Fibroblast of upper back skin (primary cell): ENCODE measurements around the gene RAB28.

Source experiments
- DNase-seq: peaks from one replicate; pipeline ENCODE4 v3.0.0-alpha.2; 2013

RAB28 gene

DNA sequence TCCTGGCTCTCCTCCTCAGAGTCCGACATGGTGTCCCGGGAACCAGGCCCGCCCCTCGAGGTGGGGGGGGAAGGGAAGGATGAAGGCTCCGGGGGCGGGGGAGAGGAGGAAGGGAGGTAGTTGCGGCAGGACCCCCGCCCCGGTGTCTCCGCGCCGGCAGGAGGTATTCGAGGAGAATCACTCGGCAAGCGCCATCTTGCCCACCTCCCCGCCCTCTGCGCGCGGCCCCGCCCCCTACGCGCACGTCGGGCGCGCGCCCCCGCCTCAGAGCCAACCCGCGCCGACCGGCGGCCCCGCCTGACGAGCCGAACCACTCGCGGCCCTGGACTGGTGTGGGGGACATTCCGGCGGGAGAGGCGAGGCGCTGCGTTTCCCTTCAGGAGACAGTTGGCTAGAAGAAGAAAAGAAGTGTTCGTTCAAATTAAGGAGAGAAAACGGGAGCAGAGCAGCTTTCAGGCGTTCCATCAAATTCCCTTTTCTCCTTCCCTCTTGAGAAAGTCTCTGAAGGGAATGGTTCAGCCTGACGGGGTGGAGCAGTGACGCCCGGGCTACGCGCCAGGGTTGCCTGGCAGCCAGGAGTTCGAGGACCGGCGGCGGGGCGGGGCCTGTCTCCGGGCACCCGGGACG is at the start of gene RAB28:
TSS of gene RAB28 (minus strand) at position 219 of the 627 bp plus-strand sequence.
- peak; percentile 93 for DNase-seq

DNA sequence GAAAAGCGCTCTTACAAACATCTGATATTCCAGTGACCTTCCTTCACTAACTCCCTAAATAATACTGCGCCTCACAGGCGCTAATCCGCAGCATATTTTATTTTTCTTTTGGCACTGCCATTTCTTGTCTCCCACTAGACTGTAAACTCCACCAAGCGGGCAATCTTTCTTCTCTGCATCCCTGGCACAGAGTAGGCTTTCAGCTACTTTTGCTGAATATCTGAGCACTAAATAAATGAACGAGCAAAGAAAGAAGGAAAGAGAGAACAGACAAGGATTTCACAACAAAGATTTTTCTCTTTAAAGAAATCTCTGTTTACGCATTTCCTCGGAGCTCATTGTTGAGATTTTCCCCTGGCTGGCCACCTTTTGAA is 47.5 kb upstream of the RAB28 start:
- DNase-seq = no peak

DNA sequence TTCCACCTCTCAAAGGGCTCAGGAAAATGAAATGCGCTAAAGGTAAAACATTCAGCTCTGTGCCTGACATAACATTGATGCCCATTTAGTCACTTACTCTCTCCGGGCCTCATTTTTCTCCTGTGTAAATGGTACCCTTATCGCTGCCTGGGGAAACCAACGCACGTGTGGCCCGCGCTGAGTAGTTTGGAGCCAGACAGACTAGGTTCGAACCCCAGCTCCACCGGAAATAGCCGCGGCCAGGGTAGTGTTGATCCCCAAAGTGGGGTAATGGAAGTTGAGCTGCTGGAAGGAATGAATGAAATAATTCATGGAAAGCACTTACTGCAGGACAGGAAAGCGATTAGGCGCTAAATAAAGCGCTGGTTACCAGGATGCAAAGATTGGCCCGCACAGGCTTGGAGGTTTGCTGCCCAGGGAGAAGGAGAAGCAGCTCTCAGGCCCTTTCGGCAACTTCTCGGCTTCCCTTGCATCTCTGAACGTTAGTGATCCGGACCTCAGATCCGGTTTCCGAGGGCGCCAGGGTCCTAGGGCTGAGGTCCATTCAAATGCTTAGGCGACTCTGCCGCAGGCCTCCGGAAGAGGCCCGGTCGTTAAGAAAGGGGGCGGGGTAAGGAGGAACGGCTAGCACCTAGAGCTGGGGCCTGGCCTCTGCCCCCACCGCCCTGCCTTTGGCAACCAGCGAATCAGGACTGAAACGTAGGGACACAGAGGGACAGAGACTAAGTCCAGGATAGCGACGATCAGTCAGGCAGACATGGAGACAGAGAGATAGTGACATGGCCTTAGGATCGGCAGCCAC is 46.9 kb upstream of the RAB28 start:
- DNase-seq = no peak

DNA sequence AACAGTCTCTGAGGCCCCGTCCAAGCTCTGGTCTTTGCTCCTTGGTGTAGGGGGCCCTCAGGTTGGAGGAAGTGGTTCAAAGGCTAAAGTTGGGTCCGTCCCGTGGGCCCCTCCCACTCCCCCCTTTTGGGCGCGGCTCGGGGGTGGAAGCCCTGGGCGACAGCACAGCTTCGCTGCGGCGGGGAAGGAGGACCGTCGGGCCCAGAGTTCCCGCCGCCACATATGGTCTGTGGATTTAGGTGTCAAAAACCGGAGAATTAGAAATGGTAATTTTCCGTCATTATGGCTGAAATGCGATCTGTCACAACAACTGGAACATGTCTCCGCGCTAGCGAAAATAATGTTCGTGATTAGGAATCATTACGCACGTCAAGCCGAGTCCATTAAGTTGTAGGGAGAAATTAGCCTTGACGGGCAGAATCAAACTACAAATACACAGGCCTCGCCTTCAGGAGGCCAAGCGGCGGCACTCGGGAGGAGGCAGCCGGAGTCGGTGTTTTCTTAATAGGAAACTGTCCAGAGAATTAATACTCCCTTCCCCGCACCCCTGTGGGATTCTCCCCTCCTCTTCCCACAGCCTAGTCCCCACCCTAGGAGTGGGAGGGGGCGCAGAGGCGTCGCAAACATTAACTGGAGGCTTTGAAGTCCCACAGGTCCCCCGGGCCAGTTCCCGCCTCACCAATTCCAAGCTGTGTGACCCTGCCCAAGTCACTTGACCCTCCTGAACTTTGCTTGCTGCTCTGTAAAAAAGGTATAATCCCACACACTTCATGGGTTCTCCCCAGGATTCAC is 45.2 kb upstream of the RAB28 start:
- no peak for DNase-seq

DNA sequence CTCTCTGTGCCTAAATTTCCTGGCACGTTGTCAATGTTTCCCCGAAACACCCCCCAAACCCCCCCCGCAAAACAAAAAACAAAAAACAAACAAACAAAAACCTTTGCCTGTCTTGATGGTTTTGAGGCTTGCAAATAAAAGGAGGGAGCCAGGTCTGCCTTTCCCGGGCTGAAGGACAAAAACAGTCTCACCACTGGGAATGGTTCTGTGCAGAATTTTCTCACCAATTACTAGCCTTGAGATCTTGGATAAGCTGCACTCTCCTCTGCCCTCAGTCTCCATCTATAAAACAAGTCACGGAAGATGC is 44.6 kb upstream of the RAB28 start:
- DNase-seq = no peak

DNA sequence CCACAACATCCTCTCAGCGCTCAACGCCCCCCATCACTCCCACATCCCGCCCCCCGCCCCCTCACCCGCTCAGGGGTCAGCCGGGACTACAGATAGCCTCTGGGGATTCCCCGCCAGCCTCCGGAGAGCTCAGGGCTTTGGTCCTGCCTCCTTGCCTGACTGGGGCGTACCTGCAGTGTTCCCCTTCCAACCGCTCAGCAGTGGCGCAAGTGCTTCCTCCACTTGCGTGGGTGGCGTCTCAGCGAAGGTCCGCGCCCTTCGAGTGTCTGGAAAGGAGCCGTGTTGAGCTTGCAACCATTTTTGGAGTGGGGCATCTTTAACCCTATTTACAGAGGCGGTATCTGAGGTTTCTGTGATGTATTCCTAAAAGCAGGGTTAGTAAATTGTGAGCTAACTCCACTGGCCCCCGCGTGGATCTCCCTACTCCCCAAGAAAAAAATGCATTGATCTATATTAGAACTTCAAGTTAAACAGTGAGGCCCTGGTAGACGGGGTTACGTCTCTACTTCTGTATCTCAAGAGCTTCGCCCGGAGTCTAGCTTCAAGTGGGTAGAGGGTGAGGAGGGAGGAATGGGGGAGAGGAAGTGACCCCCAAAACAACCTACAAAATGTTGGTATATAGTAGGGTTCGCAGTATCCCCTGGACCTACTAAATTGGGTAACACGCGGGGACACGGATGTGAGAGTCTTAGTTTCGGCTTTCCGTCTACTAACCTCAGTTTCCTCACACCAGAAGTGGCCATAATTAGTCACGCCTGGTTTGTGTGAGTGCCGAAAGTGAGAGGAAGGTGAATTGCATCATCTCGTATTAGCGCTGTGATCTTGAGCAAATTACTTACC is 44.1 kb upstream of the RAB28 start:
- DNase-seq = no peak

DNA sequence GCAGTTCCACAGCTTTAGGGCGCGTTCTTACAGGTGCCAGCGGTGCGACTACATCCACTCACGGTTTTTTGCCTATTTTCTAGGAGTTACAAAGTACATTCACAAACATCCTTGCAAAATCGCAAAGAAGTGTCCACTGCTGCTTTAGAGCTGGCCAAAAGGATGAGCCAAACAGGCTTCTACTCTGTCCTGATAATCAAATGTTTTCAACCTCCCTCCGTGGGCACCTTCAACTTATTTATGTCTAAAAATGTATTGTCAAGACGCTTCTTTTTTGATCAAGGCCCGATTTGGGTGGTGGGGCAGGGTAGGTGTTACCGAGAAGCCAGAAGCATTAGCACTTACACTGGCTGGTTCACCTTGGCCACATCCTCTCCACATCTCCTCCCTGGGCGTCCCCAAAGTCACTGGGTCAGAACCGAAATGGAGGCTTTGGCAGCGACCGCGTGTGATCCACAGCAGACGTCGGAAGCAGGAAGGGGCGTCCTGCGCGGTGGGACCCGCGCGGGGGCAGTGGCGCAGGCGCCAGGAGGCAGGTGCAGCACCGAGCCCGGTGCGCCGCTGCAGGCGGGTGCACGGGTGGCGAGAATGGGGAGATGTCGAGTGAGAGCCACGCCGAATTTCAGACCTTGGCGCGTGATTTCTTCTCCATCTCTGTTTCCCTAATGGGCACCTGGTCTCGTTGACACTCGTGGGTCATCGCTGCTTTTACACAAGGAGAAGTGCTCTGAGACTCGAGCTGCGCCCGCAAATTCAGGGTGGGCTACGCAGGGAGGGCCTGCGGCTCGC is 43.2 kb upstream of the RAB28 start:
- no peak for DNase-seq

DNA sequence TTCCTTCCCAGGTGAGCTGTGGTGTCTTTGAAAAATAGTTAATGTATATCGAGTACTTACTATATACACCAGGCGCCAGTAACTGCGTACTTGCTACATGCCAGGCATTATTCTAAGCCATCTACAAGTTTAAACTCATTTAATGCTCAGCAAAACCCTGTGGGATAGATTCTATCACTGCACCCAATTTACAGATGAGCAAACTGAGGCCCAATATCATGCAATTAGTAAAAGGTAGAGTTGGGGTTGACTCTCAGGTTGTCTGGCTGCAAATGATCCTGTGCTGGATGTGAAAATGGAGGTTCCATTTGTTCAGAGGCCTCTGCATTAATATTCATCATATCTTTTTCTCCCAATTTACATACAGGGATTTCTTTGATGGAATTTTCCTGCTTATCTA is 42.5 kb upstream of the RAB28 start:
- DNase-seq = no peak

DNA sequence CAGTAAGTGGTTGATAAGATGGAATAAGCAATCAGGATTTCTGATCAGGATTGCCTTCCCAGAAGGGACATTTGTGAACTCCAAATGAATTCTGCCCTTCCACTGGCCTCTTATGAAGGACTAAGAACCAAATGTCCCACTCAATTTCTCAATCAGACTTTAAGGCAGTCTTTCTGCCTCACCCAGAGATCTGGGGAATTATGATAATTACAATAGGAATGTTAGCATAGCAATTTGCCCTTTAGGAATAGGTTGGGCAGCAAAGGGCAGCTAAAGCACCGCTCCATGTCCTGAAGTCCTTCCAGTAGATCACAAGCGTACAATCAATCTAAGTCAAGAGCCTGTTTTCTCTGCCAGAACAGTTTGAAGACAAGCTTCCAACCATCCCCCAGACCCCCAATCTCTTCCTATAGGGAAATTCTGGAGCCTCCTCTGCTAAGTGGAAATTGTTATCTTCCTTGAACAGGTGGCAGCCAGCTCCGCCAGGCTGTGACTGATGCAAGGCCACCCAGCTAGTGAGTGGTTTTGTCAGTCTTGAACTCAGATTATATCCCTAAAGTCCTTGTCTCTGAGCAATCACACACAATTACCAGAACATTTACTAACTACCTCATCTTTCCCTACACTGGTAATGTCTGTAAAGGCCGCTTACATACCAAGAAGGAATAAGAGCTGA is 41.6 kb upstream of the RAB28 start:
- DNase-seq = no peak

DNA sequence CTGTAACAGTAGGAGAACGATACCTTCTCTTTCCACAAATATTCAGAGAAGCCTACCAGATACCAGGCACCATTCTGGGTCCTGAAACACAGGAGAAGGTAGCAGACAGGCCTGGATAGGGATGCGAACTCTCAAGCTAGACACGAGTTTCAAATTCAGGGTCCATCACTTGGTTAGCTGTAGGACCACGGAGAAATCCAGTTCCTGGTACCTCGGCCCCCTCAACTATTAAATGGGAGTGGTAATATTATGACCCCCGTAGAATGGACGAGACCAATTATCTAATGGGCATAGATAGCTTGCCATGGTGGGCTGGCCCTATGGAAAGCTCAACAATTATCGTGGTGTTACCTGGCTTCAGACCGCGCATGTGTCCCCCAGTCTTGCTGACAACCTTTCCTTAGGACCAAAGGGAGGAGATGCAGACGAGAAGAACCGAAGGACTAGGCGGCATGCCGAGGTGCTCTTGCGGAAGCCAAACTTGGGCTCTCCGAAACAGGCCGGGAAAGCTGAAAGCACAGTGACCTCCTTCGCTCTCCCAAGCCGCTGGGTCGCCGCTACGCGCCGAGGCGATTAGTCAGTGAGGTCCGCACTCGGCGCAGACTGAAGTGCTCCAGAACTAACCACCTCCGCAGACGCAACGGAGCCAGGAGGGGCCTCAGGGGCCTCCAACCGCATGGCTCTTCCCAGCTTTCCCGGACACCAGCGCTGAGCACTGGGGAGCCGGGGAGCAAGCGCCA is 40.5 kb upstream of the RAB28 start:
- DNase-seq = peak; percentile 53

DNA sequence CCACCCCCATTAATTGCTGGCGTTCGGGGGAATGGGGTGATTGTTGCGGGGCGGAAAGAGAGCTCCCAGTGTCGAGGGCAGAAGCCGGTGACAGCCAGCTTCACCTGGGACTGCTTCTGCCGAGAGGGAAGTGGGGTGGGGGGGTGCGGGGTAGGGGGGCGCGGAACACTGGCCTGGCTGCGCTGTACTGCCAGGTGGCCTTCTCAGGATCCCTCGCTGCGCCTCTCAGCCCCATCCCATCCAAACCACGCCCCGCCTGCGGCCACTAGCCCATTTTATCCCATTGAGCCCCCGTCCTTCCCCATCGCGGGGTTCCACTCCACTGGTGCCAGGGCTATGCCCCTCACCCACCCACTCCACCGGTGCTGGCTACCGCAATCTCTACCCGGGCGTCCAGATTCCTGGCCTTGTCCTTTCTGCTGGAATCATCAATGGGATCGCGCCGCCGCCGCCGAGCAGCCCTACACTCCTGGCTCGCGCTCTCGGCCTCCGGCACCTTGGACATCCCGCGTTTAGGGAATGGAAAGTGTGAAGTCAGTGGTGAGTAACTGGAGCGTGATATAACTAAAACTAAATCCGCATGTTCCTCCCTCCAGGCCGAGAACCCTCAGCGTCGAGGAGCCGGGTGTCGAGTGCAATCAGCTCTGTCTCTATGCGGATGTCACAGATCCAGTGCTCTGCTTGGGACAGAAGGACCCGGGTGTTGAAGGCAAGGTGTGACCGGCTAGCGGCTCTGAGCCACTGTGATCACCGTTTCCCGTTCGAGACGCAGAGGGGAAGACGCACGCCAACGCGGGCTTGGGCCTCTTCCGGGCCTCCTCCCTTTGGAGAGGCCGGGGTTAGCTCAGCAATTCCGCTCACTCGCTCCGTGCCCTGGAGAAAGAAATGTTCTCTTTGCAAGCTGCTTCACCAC is 39.7 kb upstream of the RAB28 start:
- no peak for DNase-seq

DNA sequence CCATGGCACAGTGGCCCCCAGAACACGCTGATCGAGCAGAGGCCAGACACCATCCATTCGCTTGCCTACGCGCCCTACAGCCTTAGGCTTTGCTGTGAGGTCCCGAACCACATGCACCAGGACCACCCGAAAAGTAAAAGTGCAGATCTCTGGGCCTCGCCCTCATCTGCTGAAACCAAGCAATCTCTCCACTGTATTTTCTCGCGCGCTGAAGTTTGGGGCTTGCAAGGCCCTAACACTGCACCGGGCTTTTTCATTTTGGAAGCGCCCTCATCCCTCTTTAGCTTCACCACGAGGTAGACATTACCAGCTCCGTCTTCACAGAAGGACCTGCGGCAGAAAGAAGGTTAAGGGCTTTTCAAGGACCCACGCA is 39.0 kb upstream of the RAB28 start:
- DNase-seq = no peak

DNA sequence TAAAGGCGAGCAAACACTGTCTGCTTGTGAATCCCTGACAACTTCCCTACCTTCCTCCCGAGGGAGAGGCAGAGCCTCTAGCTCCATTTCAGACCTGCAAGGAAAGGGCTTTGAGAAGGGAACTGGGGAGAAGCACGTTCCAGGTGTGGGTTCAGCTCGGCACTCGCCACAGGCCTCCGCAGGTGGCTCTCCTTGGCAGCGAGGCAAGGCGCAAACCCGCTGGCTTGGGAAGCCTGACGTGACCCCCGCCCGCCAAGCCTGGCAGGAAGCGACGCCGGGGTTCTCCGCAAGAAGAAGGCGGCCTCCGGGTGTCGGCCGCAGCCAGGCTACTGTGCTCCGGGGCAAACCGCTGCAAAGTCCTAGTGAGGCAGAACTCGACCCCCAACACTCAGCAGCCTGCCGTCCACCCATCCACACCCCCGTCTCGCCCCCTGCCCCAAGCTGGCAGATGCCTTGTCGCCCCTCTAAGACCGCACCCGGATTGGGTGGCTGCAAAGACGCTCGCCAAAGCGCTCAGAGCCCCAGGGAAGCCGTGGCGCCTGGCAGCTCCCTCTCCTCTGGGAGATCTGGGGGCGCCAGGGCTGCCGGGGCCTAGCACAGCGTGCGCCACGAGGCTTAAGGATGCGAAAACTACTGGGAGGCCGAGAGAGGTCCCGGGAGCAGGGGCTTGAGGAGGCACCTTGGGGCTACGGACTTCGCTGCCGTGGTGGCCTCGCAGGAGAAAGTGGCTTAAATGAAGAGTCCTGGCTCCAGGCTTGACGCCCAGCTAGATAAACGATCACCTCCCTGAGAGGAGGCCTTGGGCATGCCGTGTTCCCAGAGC is 38.4 kb upstream of the RAB28 start:
- DNase-seq = no peak

DNA sequence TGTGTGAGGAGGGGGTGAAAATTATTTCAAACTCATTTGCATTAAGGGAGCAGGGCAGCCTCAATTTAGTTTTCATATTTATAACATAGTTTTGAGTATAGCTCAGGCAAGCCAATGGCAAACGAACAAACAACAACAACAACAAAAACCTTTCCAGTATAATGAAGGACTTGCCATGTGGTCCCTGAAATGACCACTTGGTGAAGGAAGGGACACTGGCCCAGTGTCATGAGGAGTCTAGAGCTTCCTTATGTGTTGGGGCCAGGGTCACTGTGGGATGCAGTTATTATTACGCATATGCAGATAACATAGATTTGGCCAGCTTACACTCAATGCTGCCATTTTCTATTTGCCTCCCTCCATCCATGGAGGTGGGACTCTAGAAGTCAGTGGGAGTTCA is 36.9 kb upstream of the RAB28 start:
- DNase-seq = no peak

DNA sequence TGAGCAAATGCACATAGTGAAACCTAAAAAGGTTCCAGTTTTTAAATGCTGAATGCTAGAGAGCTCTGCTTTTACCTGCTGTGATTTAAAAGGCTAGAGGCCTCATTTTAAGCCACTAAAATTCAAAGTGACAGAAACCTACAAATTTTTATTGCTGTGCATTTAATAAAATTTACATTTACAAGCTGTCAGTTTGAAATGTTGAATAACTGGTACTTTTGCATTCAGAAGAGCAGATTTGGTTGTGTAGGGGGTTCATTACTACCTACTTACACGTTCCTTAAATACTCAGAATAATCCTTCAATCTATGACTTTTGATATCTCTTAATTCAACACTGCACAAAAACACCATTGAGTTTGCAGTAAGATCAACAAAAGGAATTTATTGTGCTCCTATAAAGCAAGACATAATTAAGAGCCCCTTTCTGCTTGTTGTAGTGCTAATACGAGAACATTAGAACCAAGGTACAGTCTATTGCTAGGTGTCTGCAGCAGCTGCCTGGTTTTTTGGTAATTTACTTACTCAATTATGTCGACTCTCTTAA is 32.2 kb upstream of the RAB28 start:
- no peak for DNase-seq

DNA sequence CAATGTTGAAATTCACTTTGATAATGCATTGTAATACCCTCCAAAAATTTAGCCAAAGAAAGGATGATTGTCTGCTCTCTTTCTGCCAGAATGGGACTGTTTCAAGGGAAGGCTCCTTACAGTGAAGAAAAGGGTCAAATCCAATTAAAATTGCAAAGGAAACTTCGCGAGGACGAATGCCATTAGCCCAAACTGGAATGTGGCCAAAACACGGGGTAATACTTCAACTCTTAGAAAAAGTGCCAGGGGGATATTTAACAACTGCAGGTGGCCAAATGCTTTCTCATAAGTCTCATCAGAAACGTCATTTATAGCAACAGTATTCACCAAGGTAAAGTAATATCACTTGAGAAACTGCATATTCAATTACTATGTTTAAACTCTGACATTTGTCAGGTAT is 31.1 kb upstream of the RAB28 start:
- no peak for DNase-seq

DNA sequence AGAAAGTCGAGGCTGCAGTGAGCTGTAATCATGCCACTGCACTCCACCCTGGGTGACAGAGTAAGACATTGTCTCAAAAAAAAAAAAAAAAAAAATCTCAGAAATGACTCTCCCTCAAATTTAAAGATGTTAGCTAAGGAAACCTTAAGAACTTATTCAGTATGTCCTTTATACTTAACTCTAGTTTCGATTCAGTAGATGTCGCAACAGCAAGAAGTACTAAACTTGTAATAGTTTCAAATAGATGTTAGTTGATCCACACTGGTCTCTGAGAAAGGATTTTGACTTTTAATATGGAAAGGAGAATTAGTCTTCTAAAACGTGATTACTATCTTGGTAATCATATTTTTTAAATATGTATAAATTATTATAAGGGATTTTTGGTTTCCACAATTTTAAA is 30.6 kb upstream of the RAB28 start:
- no peak for DNase-seq

DNA sequence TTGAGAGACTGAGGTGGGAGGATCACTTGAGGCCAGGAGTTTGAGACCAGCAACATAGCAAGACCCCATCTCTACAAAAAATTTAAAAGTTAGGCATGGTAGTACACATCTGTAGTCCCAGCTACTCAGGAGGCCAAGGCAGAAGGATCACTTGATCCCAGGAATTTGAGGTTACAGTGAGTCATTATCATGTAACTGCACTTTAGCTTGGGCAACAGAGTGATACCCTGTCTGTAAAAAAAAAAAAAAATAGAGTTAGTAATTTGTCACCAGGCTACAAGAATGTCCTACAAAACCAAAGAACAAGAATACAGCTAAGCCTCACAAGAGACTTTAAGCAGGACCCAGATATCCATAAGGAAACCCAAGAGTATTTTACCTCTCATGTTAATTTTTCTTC is 27.0 kb upstream of the RAB28 start:
- DNase-seq = no peak

DNA sequence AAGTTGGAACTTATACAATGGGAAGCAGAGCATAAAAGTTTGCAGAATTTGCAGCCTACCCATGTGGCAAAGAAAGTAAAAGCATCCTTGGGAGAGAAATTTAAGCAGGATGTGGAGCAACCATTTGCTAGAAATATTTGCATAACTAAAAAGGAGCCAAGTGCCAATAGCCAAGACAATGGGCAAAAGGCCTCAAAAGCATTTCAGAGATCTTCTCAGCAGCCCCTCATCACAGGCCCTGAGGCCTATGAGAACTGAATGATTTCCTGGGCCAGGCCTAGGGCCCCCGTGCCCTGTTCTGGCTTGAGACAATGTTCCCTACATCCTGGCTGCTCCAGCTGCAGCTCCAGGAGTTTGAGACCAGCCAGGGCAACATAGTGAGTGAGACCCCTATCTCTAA is 25.3 kb upstream of the RAB28 start:
- no peak for DNase-seq
